HS-27A (cell line): ENCODE measurements around the gene NOL12.

ENCODE experiments used
- DNase-seq: peaks from one replicate; pipeline ENCODE4 v3.0.0-alpha.2; 2012; ENCODE audit warnings: low read depth, missing footprints

The NOL12 gene

DNA sequence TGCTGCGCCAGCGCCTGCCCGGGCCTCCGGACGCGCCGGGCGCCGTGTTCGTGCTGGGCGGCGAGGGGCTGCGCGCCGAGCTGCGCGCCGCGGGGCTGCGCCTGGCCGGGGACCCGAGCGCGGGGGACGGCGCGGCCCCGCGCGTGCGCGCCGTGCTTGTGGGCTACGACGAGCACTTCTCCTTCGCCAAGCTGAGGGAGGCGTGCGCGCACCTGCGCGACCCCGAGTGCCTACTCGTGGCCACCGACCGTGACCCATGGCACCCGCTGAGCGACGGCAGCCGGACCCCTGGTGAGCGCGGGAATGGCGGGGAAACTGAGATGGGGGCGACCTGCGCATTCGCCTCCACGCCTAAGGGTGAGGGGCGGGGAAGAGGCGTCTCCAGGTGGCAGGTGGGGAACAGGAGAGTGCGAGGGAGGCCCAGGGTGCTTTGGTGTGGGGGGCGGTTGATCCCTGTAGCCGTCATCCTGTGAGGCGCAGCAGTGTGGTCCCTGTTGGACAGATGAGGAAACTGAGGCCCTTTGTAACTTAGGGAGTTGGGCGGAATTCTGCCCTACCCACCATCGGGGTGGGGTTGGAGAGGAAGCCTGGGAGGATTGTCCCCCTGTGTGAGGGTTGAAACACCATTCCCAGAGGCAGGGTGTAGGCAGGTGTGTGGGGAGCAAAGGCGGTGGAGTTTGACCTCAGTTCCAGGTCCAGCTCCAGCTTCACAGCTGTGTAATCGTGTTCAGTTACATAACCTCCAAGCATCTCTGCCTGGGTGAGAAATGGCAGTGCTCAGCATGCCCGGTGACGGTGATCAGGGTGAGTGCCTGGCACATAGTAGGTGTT, 26.9 kb upstream of the NOL12 start:
- DNase-seq = no peak

GRCh38 chr22:37659897-37660708, 26.0 kb upstream of the NOL12 start:
- no peak for DNase-seq

GRCh38 chr22:37660709-37661045, 25.5 kb upstream of the NOL12 start:
- DNase-seq = no peak

DNA sequence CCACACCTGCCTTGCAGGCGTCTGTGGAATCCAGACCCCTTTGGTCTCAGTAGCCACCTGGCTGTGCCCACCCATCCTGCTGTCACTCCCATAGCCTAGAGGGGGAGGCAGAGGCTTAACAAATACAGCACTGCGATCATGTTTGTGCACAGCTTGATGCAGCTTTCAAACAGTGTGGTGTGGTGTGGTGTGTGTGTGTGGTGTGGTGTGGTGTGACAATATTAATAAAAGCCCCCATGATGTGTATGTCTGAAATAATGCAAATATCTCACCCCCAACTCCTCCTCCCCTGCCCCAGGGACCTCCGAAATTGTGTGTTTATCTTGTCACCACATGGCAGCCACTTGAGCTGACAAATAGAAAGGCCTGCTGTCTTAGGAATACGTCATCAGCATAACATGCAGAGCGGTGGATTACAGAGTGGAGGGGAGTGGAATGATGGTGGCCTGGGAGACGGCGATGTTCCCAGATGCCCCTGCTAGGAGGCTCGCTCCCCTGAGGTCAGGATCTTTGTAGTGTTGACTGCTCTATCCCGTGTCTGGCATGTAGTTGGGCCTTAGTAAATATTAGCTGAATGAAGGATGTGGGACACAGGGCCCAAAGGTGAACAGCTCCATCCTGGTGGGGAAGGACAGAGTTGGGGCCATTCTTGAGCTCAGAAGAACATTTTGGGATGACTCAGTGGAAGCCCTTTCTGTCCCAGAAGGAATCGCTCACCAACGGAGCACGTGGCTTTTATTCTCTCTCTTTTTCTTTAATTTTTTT, 24.8 kb upstream of the NOL12 start:
- DNase-seq = no peak

GRCh38 chr22:37662039-37662438, 24.1 kb upstream of the NOL12 start:
- DNase-seq = no peak

- no peak for DNase-seq
These were observed 22.5 kb upstream of the NOL12 start for GRCh38 chr22:37663521-37664140.

GRCh38 chr22:37664249-37665101, 21.7 kb upstream of the NOL12 start:
- DNase-seq = no peak

DNA sequence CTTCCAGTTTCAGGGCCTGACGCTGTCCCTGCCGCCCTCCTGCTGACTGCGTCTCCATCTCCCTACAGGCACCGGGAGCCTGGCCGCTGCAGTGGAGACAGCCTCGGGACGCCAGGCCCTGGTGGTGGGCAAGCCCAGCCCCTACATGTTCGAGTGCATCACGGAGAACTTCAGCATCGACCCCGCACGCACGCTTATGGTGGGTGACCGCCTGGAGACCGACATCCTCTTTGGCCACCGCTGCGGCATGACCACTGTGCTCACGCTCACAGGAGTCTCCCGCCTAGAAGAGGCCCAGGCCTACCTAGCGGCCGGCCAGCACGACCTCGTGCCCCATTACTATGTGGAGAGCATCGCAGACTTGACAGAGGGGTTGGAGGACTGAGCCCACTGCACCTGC, 20.7 kb upstream of the NOL12 start:
- DNase-seq = no peak

DNA sequence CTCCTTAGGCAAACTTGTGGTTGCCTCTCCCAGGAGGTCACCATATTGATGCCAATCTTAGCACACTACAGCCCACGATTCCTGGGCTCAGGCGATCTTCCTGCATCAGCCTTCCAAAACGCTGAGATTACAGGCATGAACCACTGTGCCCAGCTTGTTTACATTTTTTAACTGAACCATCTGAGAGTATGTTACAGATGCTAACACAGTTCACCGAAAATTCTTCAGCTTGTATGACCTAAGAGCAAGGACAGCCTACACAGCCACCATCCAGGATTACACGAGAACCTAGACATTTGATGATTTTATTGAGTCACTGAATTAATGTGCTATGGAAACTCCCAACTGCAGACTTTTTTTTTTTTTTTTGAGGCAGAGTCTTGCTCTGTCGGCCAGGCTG, 16.6 kb upstream of the NOL12 start:
- DNase-seq = no peak

DNA sequence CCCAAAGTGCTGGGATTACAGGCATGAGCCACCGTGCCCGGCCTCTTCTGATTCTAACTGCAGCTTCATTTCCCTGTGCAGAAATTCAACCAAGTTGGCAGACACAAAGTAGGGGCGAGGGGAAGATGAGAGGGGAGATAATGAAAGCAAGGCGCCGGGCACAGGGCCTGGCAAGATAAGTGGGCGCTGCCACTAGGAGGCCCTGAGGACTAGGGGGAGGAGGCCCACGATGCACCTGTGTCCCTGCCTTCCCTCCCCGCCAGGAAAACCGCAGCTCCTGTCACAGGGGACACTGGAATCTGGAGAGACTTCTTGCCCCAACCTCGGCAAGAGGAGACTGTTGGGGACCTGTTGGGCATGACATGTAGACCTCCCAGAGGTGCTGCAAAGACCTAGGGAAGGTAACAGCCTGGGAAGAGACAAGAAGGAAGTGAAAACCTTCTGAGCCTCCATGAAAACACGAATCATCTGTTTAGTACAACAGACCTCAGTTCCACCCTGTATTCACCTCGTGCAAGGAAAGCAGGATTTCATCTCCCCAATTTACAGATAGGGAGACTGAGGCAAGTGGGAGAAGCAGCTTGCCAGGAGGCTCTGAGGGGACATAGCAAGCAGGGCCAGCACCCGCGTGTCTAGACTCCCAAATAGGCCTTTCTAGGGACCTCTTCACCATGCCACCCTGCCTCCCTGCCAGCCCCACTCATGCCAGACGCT, 13.8 kb upstream of the NOL12 start:
- DNase-seq = no peak

DNA sequence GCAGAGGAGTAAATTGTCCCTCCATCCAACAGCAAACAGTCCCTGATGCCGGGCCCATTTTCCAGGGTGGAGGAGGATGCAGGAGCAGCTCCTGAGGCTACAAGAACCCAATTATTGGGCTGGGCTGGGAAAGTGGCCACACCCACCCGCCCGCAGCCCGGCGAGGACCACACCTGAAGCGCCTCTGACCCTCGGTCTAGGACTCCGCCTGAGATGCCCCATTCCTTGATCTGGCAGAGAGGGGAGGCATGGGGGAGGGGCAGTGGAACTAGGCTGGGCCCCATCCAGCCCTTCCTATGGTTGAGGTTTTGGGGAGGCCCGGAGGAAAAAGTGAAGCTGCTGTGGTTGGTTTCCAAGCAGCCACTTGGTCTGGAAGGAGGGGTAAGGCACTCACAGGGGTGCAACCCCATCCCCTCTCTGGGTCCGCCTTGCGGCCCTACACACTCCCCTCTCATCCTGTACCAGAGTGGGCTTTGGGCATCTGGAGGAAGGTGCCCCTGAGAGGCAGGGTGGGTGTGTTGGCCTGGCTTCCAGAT, 13.2 kb upstream of the NOL12 start:
- no peak for DNase-seq

- DNase-seq = no peak
These were observed 11.9 kb upstream of the NOL12 start for GRCh38 chr22:37674248-37674647.

DNA sequence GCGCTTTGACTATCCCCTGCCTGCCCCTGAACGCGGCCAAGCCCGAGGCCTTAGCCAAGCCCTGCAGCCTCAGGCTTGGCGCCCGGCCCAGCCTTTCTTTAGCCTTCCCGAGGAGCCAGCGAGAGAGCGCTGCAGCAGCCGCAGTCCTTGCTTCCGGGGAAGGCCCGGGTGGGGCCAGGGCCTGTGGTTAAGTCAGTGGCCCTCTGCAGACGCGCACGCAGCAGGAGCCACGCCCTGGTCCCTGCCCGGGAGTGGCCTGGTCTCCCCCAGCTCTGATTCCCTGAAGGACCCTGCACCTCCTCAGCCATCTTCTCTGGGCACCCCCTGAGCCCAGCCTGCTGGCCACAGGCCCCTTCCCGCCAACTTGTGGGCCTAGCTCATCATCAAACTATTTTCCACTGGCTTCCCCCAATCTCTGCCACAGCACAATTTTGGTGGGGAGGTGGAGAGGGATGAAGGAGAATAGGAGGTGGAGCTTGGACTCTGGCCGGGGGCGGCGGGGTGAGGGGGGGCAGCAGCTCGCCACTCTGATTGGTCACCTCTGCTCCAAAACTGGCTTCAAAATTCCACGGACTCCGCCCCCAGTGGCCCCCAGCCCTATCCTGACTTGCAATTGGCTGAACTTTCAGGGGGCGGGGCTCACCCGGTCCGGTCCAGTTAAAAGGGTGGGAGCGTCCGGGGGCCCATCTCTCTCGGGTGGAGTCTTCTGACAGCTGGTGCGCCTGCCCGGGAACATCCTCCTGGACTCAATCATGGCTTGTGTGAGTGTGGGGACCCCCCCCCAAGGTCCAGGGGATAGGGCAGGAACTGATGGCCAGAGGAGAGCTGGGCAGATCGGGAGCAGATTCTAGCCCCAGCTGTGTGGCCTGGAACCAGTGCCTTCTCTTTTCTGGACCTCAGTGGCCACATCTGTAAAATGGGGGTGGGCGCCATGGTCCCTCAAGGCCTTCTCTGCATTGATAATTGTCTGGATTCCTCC, 10.9 kb upstream of the NOL12 start, which contains the start of gene LGALS1:
LGALS1 (plus strand) TSS at position 686 of the 979 bp plus-strand sequence; CDS start at position 753, 67 bp downstream.
- peak; percentile 92 for DNase-seq

DNA sequence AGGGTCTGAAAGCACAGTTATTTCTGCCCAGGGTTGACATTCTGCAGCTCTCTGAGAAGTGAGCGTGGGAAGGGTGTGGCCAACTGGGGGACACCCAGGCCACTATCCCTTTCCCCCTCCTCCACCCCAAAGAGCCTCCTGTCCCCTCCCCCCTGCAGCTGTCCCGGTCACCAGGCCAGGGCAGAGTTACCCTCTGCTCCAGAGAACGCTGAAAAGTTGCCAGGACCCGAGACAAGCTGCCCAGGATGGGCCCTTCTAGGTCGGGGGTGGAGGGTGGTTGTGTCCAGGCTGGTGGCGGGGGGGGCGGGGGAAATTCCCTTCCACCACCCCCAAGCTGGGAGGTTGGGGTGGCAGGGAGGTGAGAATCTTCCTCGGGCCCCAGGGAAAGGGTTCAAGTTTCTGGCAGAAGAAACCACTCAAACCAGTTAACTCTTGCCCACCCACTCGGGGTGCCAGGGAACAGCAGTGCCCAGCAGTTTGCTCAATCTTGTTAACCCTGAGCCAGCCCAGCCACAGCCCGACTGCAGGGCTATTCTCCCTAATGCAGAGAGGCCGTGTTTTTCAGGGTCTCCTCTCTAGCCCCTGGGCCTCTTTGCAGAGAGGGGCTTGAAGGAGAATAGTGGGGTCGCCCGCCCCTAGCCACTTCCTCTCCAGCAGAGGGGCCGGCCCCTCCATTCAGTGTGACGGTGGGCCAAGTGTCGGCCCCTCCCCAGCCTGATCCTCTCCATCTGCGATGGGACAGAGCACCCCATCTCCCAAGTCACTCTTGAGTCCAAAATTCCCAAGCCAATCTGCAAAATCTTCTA, 10.0 kb upstream of the NOL12 start:
- DNase-seq = no peak

DNA sequence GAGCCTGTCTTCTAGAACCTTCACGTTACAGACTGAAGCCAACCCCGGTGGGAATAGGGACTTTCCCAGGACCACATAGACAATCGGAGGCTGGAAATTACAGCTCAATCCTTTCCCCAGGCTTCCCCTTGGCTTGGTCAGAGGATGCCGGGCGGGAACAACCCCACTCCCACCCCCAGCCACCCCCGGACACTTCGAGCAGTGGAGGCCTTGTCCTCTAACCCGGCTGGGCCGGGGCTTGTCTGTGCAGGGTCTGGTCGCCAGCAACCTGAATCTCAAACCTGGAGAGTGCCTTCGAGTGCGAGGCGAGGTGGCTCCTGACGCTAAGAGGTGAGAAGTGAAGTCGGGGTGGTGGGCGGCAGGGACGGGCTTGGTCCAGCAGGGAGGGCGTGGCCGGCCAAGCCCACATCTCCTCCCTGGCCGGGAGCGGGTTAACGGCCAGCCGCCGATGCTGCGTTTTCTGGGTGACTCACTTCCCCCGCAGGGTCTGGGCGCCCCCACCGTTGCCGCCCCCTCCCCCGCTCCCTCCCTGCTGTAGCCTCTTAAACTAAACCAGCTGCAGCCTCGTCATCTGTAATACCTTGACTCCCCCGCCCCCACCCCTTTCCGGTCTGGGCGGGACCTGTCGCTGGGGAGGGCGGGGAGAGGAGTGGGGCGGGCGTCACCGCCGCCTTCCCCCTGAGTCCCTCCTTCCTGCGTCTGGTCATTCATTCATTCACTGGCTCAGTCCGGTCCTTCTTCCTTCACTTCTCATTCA, 9.2 kb upstream of the NOL12 start:
- DNase-seq = no peak

- no peak for DNase-seq
These were observed 8.6 kb upstream of the NOL12 start for GRCh38 chr22:37677493-37677974.

- no peak for DNase-seq
These were observed 7.8 kb upstream of the NOL12 start for GRCh38 chr22:37678372-37678771.
